ENCODE results near the gene SEMA5A. TPM values are rescaled to one million over a fixed set of nuclear protein-coding genes. Genes with fewer than 3 reads are reported as not detected.

Gene SEMA5A
- total and polyA plus RNA-seq, 7 donors, result 0.24 to 3.9 (median 0.66) TPM

DNA sequence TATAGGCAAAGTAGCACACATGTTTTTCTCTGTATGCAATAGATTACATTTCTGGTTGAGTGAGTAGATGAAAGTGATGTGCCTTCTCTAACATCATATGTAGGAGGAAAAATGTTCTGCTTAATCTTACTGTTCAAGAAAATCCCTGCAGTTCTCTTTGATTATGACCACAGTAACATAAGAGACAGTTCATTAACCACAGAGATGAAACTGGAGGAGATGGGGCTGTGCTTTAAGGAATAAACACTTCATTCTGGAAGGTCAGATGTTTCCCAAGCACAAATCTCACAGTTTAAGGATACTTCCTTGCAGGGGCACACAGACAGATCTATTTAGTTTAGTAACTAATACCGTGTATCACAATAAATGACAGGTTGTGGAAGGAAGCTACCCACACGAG, 150.2 kb downstream of the SEMA5A start:
- intact Hi-C loops (cut with DNase I), result no loop called here
- DNase-seq, result no peak
- WGBS, 3 donors, result 67 to 73% (median 70%) methylated on average over 2 of the region's 2 CpGs

DNA sequence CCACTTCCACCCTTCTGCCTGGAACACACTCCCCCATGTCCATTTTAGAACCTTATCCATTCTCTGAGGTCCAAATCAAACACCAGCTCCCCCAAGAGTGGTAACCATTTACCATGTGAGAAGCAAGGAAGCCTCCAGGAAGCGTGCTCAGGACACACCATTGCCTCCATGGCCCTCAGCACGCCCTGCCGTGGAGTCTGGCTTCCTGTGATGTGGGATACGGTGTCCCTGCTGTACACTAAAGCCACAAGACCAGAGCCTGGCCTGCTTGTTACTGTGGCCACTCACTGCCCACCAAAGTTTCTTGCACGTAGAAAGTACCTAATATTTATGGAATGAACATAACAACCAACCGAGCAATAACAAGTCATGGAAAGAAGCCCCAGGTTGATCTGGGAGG, 151.7 kb downstream of the SEMA5A start:
- no peaks in the 10 kb centered on the region for H3K27me3 ChIP-seq (ENCODE audit: insufficient read depth in 3 of 3, low read length in 2 of 3)
- H3K4me3 ChIP-seq, result no peak overlapping the region
- DNase-seq (no peak), ATAC-seq (no peak)
- WGBS, 3 donors, result 75 to 87% (median 77%) methylated on average over 6 of the region's 6 CpGs
- intact Hi-C loops (cut with DNase I), result no loop called here
- H3K27ac ChIP-seq, result no peak overlapping the region
- H3K4me1 ChIP-seq, result no peaks in the 10 kb centered on the region
- no peaks in the 10 kb centered on the region for H3K9me3 ChIP-seq
- no peaks in the 10 kb centered on the region for H3K36me3 ChIP-seq (ENCODE audit: insufficient read depth in 1 of 2, low read depth in 1 of 2)
- TF ChIP-seq, protein P1, sequence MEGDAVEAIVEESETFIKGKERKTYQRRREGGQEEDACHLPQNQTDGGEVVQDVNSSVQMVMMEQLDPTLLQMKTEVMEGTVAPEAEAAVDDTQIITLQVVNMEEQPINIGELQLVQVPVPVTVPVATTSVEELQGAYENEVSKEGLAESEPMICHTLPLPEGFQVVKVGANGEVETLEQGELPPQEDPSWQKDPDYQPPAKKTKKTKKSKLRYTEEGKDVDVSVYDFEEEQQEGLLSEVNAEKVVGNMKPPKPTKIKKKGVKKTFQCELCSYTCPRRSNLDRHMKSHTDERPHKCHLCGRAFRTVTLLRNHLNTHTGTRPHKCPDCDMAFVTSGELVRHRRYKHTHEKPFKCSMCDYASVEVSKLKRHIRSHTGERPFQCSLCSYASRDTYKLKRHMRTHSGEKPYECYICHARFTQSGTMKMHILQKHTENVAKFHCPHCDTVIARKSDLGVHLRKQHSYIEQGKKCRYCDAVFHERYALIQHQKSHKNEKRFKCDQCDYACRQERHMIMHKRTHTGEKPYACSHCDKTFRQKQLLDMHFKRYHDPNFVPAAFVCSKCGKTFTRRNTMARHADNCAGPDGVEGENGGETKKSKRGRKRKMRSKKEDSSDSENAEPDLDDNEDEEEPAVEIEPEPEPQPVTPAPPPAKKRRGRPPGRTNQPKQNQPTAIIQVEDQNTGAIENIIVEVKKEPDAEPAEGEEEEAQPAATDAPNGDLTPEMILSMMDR (IDR thresholded peaks at IDR 0.05), result no peak

More for the DNA sequence above, 150.2 kb downstream of the SEMA5A start:
- Histone ChIP-seq H3K27ac (no peak overlapping the region), H3K27me3 (ENCODE audit: insufficient read depth in 3 of 3, low read length in 2 of 3) (no peaks in the 10 kb centered on the region), H3K4me3 (no peak overlapping the region), H3K9me3 (no peaks in the 10 kb centered on the region), H3K4me1 (no peaks in the 10 kb centered on the region), H3K36me3 (ENCODE audit: insufficient read depth in 1 of 2, low read depth in 1 of 2) (no peaks in the 10 kb centered on the region)
- TF ChIP-seq, protein P1 (IDR thresholded peaks at IDR 0.05), result no peak
- ATAC-seq, result no peak

DNA sequence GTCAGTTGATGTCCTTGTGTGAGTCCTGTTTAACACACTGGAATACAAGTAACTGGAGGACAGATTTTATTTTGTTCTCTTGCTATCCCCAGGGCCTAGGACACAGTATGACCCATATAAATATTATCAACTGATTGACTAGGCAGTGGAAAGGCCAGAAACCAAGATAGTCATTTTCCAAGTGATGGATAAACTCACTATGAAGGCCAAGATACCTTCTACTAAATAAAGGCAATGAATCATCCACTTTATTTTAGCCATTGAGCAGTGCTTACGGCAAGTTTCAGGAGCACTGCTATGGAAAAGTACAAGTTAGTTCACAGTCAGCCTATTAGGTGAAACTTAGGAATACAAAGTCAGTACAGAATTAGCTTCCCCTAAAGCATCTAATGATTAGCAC, 153.2 kb downstream of the SEMA5A start:
- Histone ChIP-seq H3K27ac (no peak overlapping the region), H3K36me3 (ENCODE audit: insufficient read depth in 1 of 2, low read depth in 1 of 2) (no peaks in the 10 kb centered on the region), H3K4me1 (no peaks in the 10 kb centered on the region), H3K9me3 (no peaks in the 10 kb centered on the region), H3K27me3 (ENCODE audit: insufficient read depth in 3 of 3, low read length in 2 of 3) (no peaks in the 10 kb centered on the region), H3K4me3 (no peak overlapping the region)
- intact Hi-C loops (cut with DNase I), result no loop called here
- TF ChIP-seq, protein P1 (IDR thresholded peaks at IDR 0.05), result no peak
- ATAC-seq (no peak), DNase-seq (no peak)
- WGBS, 3 donors, result 32 to 58% (median 33%) methylated on average over 1 of the region's 1 CpG

DNA sequence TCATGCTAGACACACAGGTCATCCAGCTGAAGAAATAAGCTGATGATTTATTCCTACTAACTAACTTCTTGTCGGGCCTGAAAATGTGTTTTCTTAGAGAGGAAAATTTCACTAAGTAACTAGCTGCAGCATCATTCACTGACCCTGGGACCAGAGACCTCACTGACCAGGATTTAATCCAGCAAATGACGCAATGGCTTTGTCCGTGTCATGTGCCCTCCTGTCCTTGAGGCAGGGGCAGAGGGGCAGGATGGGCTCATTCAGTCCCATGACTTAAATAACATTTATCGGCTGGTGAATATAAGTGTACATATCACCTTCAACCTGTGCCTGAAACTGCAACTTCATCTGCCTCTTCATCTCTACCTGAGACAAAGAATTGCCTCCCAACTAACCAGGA, 154.8 kb downstream of the SEMA5A start:
- Histone ChIP-seq H3K4me3 (no peak overlapping the region), H3K4me1 (no peaks in the 10 kb centered on the region), H3K9me3 (no peaks in the 10 kb centered on the region), H3K36me3 (ENCODE audit: insufficient read depth in 1 of 2, low read depth in 1 of 2) (no peaks in the 10 kb centered on the region), H3K27ac (no peak overlapping the region), H3K27me3 (ENCODE audit: insufficient read depth in 3 of 3, low read length in 2 of 3) (no peaks in the 10 kb centered on the region)
- ATAC-seq, result no peak
- intact Hi-C loops (cut with DNase I), result no loop called here
- TF ChIP-seq, protein P1 (IDR thresholded peaks at IDR 0.05), result no peak
- no peak for DNase-seq
- 81 to 86% (median 84%) methylated on average over 4 of the region's 4 CpGs for WGBS, 3 donors

DNA sequence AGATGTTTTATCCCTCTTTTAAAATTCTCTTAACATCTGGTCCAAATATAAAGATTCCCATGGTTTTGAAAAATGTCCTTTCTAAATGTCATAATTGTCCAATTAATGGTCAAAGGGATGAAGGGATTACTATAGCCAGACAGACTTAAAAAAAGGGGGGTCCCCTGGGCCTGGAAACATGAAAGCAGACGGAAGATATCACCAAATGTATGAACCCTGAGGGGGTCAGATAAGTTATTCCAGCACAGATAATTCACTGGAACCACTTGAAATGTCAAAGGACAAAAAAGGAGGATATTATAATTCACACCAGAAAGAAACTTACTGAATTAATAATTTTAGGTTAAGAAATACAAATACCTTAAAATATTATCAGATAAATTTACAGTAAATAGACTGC, 155.8 kb downstream of the SEMA5A start:
- H3K27me3 ChIP-seq (ENCODE audit: insufficient read depth in 3 of 3, low read length in 2 of 3), result no peaks in the 10 kb centered on the region
- H3K36me3 ChIP-seq (ENCODE audit: insufficient read depth in 1 of 2, low read depth in 1 of 2), result no peaks in the 10 kb centered on the region
- intact Hi-C loops (cut with DNase I), result no loop called here
- H3K27ac ChIP-seq, result no peak overlapping the region
- DNase-seq (no peak), ATAC-seq (no peak)
- H3K4me3 ChIP-seq, result no peak overlapping the region
- TF ChIP-seq, protein P1 (IDR thresholded peaks at IDR 0.05), result no peak
- no peaks in the 10 kb centered on the region for H3K9me3 ChIP-seq
- no peaks in the 10 kb centered on the region for H3K4me1 ChIP-seq
- WGBS, 3 donors, result 57 to 70% (median 59%) methylated on average over 1 of the region's 1 CpG
